ENCODE results near the gene KCNH3. TPM values are rescaled to one million over a fixed set of nuclear protein-coding genes. Genes with fewer than 3 reads are reported as not detected.
A peak's percentile ranks its signal among the peaks of the same experiment; 100 is the strongest.

KCNH3 gene
- total and polyA plus RNA-seq, 8 donors, result 0.55 to 3.2 (median 1.2) TPM

DNA sequence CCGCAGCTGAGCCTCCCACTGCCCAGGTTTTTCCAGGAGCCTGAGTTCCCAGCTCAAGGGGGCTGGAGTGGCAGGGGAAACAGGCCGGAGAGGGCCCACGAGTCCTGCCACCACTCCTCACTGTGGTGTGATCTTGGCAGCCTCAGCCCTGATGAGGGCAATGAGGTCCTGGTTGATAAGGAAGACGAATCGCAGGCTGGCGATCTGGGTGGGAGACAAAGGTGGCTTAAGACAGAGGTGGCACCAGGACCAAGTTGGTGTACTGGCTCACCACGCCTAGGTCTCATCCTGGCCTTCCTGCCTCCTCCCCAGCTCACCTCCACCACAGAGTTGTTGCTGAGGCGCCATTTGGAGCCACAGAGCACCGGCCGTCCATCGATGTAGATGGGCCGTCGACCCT is 19.7 kb downstream of the KCNH3 start:
- no peak overlapping the region for H3K27ac ChIP-seq
- H3K27me3 ChIP-seq, result no peaks in the 10 kb centered on the region
- no peak for TF ChIP-seq CTCF (IDR thresholded peaks at IDR 0.05)
- DNase-seq (no peak), ATAC-seq (no peak), FAIRE-seq (no peak)
- H3K9me3 ChIP-seq, result no peaks in the 10 kb centered on the region
- intact Hi-C loops (cut with DNase I), result no loop called here
- peaks cover 7 to 52% (median 21%) of the 10 kb centered on the region in 3 donors for H3K36me3 ChIP-seq
- H3K4me3 ChIP-seq, result no peak overlapping the region
- no peaks in the 10 kb centered on the region for H3K4me1 ChIP-seq
- WGBS, 2 donors, result 87 to 94% methylated on average over 13 of the region's 13 CpGs

GRCh38 chr12:49559011-49559675 is 20.3 kb downstream of the KCNH3 start:
- no peak for TF ChIP-seq CTCF (IDR thresholded peaks at IDR 0.05)
- WGBS, 2 donors, result 92 to 95% methylated on average over 17 of the region's 17 CpGs
- Histone ChIP-seq H3K27me3 (no peaks in the 10 kb centered on the region), H3K4me1 (no peaks in the 10 kb centered on the region), H3K27ac (no peak overlapping the region), H3K36me3 (peaks cover 7 to 58% (median 21%) of the 10 kb centered on the region in 3 donors), H3K9me3 (no peaks in the 10 kb centered on the region), H3K4me3 (no peak overlapping the region)
- FAIRE-seq, result no peak
- intact Hi-C loops (cut with DNase I), result no loop called here
- ATAC-seq, result no peak
- no peak for DNase-seq

DNA sequence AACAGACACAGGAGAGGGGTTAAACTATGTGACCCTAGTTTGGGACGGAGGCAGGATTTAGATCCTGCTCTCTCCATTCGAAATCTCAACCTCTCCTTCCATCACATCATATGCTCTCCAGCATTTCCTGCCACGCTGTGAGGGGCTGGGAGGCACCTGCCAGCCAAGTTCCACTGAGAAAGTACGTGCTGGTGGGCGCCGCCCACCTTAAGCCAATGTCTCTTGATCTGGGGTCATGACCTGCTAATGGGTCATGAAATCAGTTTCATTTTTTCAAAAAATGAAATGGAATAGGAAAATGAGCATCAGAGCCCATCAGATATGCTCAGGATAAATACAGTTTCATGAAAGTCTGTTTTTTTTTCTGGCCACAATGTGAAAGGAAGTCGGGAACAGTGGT is 21.9 kb downstream of the KCNH3 start:
- no peak for DNase-seq
- ATAC-seq, result no peak
- WGBS, 2 donors, result 85 to 86% methylated on average over 7 of the region's 7 CpGs
- H3K4me3 ChIP-seq, result no peak overlapping the region
- H3K9me3 ChIP-seq, result no peaks in the 10 kb centered on the region
- FAIRE-seq, result no peak
- no peak overlapping the region for H3K27ac ChIP-seq
- no peaks in the 10 kb centered on the region for H3K27me3 ChIP-seq
- H3K36me3 ChIP-seq, result peaks cover 7 to 64% (median 21%) of the 10 kb centered on the region in 3 donors
- no peak for TF ChIP-seq CTCF (IDR thresholded peaks at IDR 0.05)
- intact Hi-C loops (cut with DNase I), result no loop called here
- H3K4me1 ChIP-seq, result no peaks in the 10 kb centered on the region

- Histone ChIP-seq H3K36me3 (peaks cover 7 to 64% (median 21%) of the 10 kb centered on the region in 3 donors), H3K4me3 (no peak overlapping the region), H3K4me1 (peaks cover 0 to 8% (median 8%) of the 10 kb centered on the region in 3 donors), H3K27me3 (no peaks in the 10 kb centered on the region), H3K9me3 (no peaks in the 10 kb centered on the region), H3K27ac (no peak overlapping the region)
- no peak for ATAC-seq
- FAIRE-seq, result no peak
- no peak for TF ChIP-seq CTCF (IDR thresholded peaks at IDR 0.05)
- 79 to 88% methylated on average over 6 of the region's 6 CpGs for WGBS, 2 donors
- intact Hi-C loops (cut with DNase I), result no loop called here
- no peak for DNase-seq
Observed at GRCh38 chr12:49562233-49562632, 23.4 kb downstream of the KCNH3 start.

DNA sequence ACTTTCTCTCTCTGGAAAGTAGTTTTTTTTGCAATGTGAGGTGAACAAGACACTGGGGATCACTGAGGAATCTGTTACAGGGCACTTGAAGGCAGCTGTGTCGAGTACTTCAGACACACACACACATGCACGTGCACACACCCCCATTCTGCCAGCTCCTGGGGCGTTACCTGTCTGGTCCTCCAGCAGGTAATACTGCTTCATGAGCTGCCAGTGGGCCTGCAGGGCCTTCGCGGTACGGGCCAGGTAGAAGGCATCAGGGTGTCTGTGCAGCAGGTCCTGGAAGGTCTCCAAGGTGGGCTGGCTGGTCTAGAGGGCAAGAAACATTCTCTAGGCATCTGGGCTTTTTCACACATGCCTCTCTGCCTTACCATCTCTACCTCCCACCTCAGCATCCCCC is 24.0 kb downstream of the KCNH3 start:
- no peaks in the 10 kb centered on the region for H3K9me3 ChIP-seq
- DNase-seq (peak in 1 of 6 donors; percentile 43), ATAC-seq (no peak), FAIRE-seq (no peak)
- H3K4me3 ChIP-seq, result no peak overlapping the region
- no peaks in the 10 kb centered on the region for H3K27me3 ChIP-seq
- TF ChIP-seq CTCF (IDR thresholded peaks at IDR 0.05), result no peak
- H3K27ac ChIP-seq, result no peak overlapping the region
- H3K36me3 ChIP-seq, result peaks cover 7 to 59% (median 21%) of the 10 kb centered on the region in 3 donors
- intact Hi-C loops (cut with DNase I), result no loop called here
- WGBS, 2 donors, result 88 to 89% methylated on average over 6 of the region's 6 CpGs
- H3K4me1 ChIP-seq, result peaks cover 0 to 9% (median 8%) of the 10 kb centered on the region in 3 donors
